ENCODE measurements around the gene DOK4. TPM values are rescaled to one million over a fixed set of nuclear protein-coding genes. Genes with fewer than 3 reads are reported as not detected.
A peak's percentile ranks its signal among the peaks of the same experiment; 100 is the strongest.
"Not testable (repeated sequence)": the region's sequence is repeated elsewhere in the genome, so short reads cannot be mapped to it uniquely, and the experiment has no call there.

The DOK4 gene
- total RNA-seq, 1 donor from 2014 or later = 69.4 TPM

GRCh38 chr16:57447186-57447962 lies 38.9 kb downstream of the DOK4 start, which contains the start of the genes CIAPIN1 and COQ9:
Gene CIAPIN1, minus strand, starts transcription at chr16:57447385. Its CDS starts 6,457 bp downstream, at chr16:57440928.
Gene COQ9, plus strand, starts transcription at chr16:57447479. Its CDS starts 27 bp downstream, at chr16:57447506.
- Mint-ChIP-seq H3K27me3 (ENCODE audit: unreplicated experiment) (peaks cover 2% of the 10 kb centered on the region), H3K27ac (ENCODE audit: unreplicated experiment) (peak within 1 kb of the TSS; percentile 74), H3K4me3 (ENCODE audit: unreplicated experiment) (peak within 1 kb of the TSS; percentile 95), H3K9me3 (ENCODE audit: unreplicated experiment) (peaks cover 5% of the 10 kb centered on the region), H3K36me3 (ENCODE audit: low read depth, unreplicated experiment) (peaks cover 3% of the 10 kb centered on the region), H3K4me1 (ENCODE audit: unreplicated experiment) (peaks cover 10% of the 10 kb centered on the region)
- no peak for TF ChIP-seq CTCF (IDR thresholded peaks at IDR 0.05; ENCODE audit: unreplicated experiment)
- DNase-seq (ENCODE audit: low spot score) = peak; percentile 93

- H3K9me3 Mint-ChIP-seq (ENCODE audit: unreplicated experiment) = peaks cover 5% of the 10 kb centered on the region
- peaks cover 2% of the 10 kb centered on the region for H3K27me3 Mint-ChIP-seq (ENCODE audit: unreplicated experiment)
- DNase-seq (ENCODE audit: low spot score) = no peak
- H3K4me1 Mint-ChIP-seq (ENCODE audit: unreplicated experiment) = peaks cover 10% of the 10 kb centered on the region
- peaks cover 5% of the 10 kb centered on the region for H3K36me3 Mint-ChIP-seq (ENCODE audit: low read depth, unreplicated experiment)
- peak overlapping the region; percentile 74 for H3K27ac Mint-ChIP-seq (ENCODE audit: unreplicated experiment)
- TF ChIP-seq CTCF (IDR thresholded peaks at IDR 0.05; ENCODE audit: unreplicated experiment) = no peak
- peak overlapping the region; percentile 95 for H3K4me3 Mint-ChIP-seq (ENCODE audit: unreplicated experiment)
Observed at GRCh38 chr16:57446531-57447185, 39.6 kb downstream of the DOK4 start.

GRCh38 chr16:57445510-57445909 lies 40.8 kb downstream of the DOK4 start:
- no peak for TF ChIP-seq CTCF (IDR thresholded peaks at IDR 0.05; ENCODE audit: unreplicated experiment)
- Mint-ChIP-seq H3K4me1 (ENCODE audit: unreplicated experiment) (peaks cover 10% of the 10 kb centered on the region), H3K4me3 (ENCODE audit: unreplicated experiment) (no peak overlapping the region), H3K9me3 (ENCODE audit: unreplicated experiment) (peaks cover 5% of the 10 kb centered on the region), H3K27me3 (ENCODE audit: unreplicated experiment) (peaks cover 2% of the 10 kb centered on the region), H3K36me3 (ENCODE audit: low read depth, unreplicated experiment) (peaks cover 16% of the 10 kb centered on the region), H3K27ac (ENCODE audit: unreplicated experiment) (no peak overlapping the region)
- DNase-seq (ENCODE audit: low spot score) = no peak

- Mint-ChIP-seq H3K27ac (ENCODE audit: unreplicated experiment) (no peak overlapping the region), H3K27me3 (ENCODE audit: unreplicated experiment) (peaks cover 2% of the 10 kb centered on the region), H3K9me3 (ENCODE audit: unreplicated experiment) (peaks cover 9% of the 10 kb centered on the region), H3K4me1 (ENCODE audit: unreplicated experiment) (peaks cover 10% of the 10 kb centered on the region), H3K4me3 (ENCODE audit: unreplicated experiment) (no peak overlapping the region), H3K36me3 (ENCODE audit: low read depth, unreplicated experiment) (peaks cover 23% of the 10 kb centered on the region)
- DNase-seq (ENCODE audit: low spot score) = no peak
- TF ChIP-seq CTCF (IDR thresholded peaks at IDR 0.05; ENCODE audit: unreplicated experiment) = no peak
Observed at GRCh38 chr16:57444711-57445110, 41.6 kb downstream of the DOK4 start.

GRCh38 chr16:57440551-57440950 lies 45.7 kb downstream of the DOK4 start:
- H3K27ac Mint-ChIP-seq (ENCODE audit: unreplicated experiment); DNase-seq (ENCODE audit: low spot score); H3K27me3 Mint-ChIP-seq (ENCODE audit: unreplicated experiment); H3K4me1 Mint-ChIP-seq (ENCODE audit: unreplicated experiment); H3K9me3 Mint-ChIP-seq (ENCODE audit: unreplicated experiment): not testable (repeated sequence)
- Mint-ChIP-seq H3K36me3 (ENCODE audit: low read depth, unreplicated experiment) (peaks cover 40% of the 10 kb centered on the region), H3K4me3 (ENCODE audit: unreplicated experiment) (peak overlapping the region; percentile 76)

GRCh38 chr16:57439947-57440346 lies 46.3 kb downstream of the DOK4 start:
- H3K27ac Mint-ChIP-seq (ENCODE audit: unreplicated experiment); DNase-seq (ENCODE audit: low spot score); H3K27me3 Mint-ChIP-seq (ENCODE audit: unreplicated experiment); H3K9me3 Mint-ChIP-seq (ENCODE audit: unreplicated experiment); H3K4me1 Mint-ChIP-seq (ENCODE audit: unreplicated experiment): not testable (repeated sequence)
- Mint-ChIP-seq H3K36me3 (ENCODE audit: low read depth, unreplicated experiment) (peaks cover 43% of the 10 kb centered on the region), H3K4me3 (ENCODE audit: unreplicated experiment) (peak overlapping the region; percentile 76)

Measured in endothelial cell (in vitro differentiated cells).